DND-41 (cell line): ENCODE results near the gene NME9.

ENCODE experiments used
- ATAC-seq: fragments of 200-7000 bp; cut with Tn5 transposase; 3 replicates; pipeline ENCODE4 v1.9.1; 2021; ENCODE audit warnings: low read depth; ENCODE audit not compliant: insufficient read depth
- DNase-seq: peaks from one replicate; pipeline ENCODE4 v3.0.0-alpha.2; 2020
- H2AFZ ChIP-seq: 2 replicates; pipeline ENCODE4 v1.6.0; 2012; ENCODE audit warnings: low read depth, low read length
- H3K27ac ChIP-seq: 2 replicates; pipeline ENCODE4 v1.5.1; 2012; ENCODE audit warnings: low read length, inconsistent platforms
- H3K27me3 ChIP-seq: fragments of 200-600 bp; sonication (generic); 2 replicates; pipeline ENCODE4 v1.6.0; 2012; ENCODE audit warnings: low read length, mild to moderate bottlenecking, inconsistent platforms; ENCODE audit not compliant: insufficient read depth, poor library complexity
- H3K36me3 ChIP-seq: 2 replicates; pipeline ENCODE4 v1.5.1; 2012; ENCODE audit warnings: low read length, inconsistent platforms; ENCODE audit not compliant: insufficient read depth
- H3K4me1 ChIP-seq: 2 replicates; pipeline ENCODE4 v1.5.1; 2012; ENCODE audit warnings: mild to moderate bottlenecking, low read length; ENCODE audit not compliant: insufficient read depth
- H3K4me2 ChIP-seq: 2 replicates; pipeline ENCODE4 v1.6.0; 2012; ENCODE audit warnings: mild to moderate bottlenecking, moderate library complexity, low read length, inconsistent platforms; ENCODE audit not compliant: insufficient read depth
- H3K4me3 ChIP-seq, 2 experiments: fragments of 200-600 bp in 1 of 2; shearing (Covaris generic) in 1 of 2; 2 replicates each; pipeline ENCODE4 v1.5.1; 2012 to 2016; ENCODE audit warnings: inconsistent platforms in 2 of 2, low read length in 2 of 2, mild to moderate bottlenecking in 2 of 2, low read depth in 1 of 2, moderate library complexity in 1 of 2
- H3K79me2 ChIP-seq: 2 replicates; pipeline ENCODE4 v1.6.0; 2012; ENCODE audit warnings: low read length, inconsistent platforms; ENCODE audit not compliant: insufficient read depth
- H3K9ac ChIP-seq: 2 replicates; pipeline ENCODE4 v1.6.0; 2012; ENCODE audit warnings: low read depth, mild to moderate bottlenecking, inconsistent platforms, low read length, moderate library complexity
- H3K9me3 ChIP-seq: 2 replicates; pipeline ENCODE4 v1.5.1; 2012; ENCODE audit warnings: low read length, moderate library complexity, mild to moderate bottlenecking, inconsistent platforms; ENCODE audit not compliant: insufficient read depth, severe bottlenecking
- H4K20me1 ChIP-seq: 2 replicates; pipeline ENCODE4 v1.6.0; 2012; ENCODE audit warnings: low read length; ENCODE audit not compliant: insufficient read depth
- CTCF ChIP-seq: IDR thresholded peaks from 2 replicates; pipeline ENCODE4 v1.5.1; 2012; ENCODE audit warnings: borderline replicate concordance, low read length, moderate library complexity, mild to moderate bottlenecking; ENCODE audit not compliant: poor library complexity, severe bottlenecking; ENCODE audit errors: extremely low read depth
- EZH2 ChIP-seq: IDR thresholded peaks from 3 replicates; pipeline ENCODE4 v1.6.1; 2012; ENCODE audit warnings: borderline replicate concordance, low read depth, mild to moderate bottlenecking, moderate library complexity, low read length, inconsistent platforms; ENCODE audit not compliant: severe bottlenecking

Gene NME9

GRCh38 chr3:138297876-138298275, 31.8 kb downstream of the NME9 start:
- Histone ChIP-seq H2AFZ (no peak overlapping the region), H3K79me2 (no peaks in the 10 kb centered on the region), H3K9me3 (no peaks in the 10 kb centered on the region), H3K36me3 (peaks cover 50% of the 10 kb centered on the region), H3K4me3 (no peak overlapping the region), H3K4me1 (no peaks in the 10 kb centered on the region), H3K9ac (no peak overlapping the region), H3K27me3 (no peaks in the 10 kb centered on the region), H4K20me1 (no peaks in the 10 kb centered on the region; the same call in none of the 2 replicates), H3K27ac (no peak overlapping the region), H3K4me2 (no peak overlapping the region)
- no peak for TF ChIP-seq CTCF
- no peak for TF ChIP-seq EZH2
- ATAC-seq (no peak), DNase-seq (no peak)

- ATAC-seq: no peak
- H3K36me3 ChIP-seq: peaks cover 58% of the 10 kb centered on the region
Observed at GRCh38 chr3:138297059-138297607, 32.5 kb downstream of the NME9 start.

GRCh38 chr3:138296639-138297038, 33.0 kb downstream of the NME9 start:
- Histone ChIP-seq H3K4me1 (no peaks in the 10 kb centered on the region), H3K27ac (no peak overlapping the region), H2AFZ (no peak overlapping the region), H3K4me3 (no peak overlapping the region), H3K9ac (no peak overlapping the region), H4K20me1 (no peaks in the 10 kb centered on the region; the same call in none of the 2 replicates), H3K27me3 (no peaks in the 10 kb centered on the region), H3K4me2 (no peak overlapping the region), H3K36me3 (peaks cover 59% of the 10 kb centered on the region), H3K9me3 (no peaks in the 10 kb centered on the region), H3K79me2 (no peaks in the 10 kb centered on the region)
- DNase-seq (no peak), ATAC-seq (no peak)
- TF ChIP-seq CTCF: no peak
- no peak for TF ChIP-seq EZH2

More at GRCh38 chr3:138297059-138297607, 32.5 kb downstream of the NME9 start:
- Histone ChIP-seq H4K20me1 (no peaks in the 10 kb centered on the region; the same call in none of the 2 replicates), H3K4me1 (no peaks in the 10 kb centered on the region), H3K9ac (no peak overlapping the region), H3K4me3 (no peak overlapping the region), H3K9me3 (no peaks in the 10 kb centered on the region), H3K27ac (no peak overlapping the region), H3K27me3 (no peaks in the 10 kb centered on the region), H3K4me2 (no peak overlapping the region), H2AFZ (no peak overlapping the region), H3K79me2 (no peaks in the 10 kb centered on the region)
- DNase-seq: no peak
- TF ChIP-seq EZH2: no peak

GRCh38 chr3:138289701-138290100, 40.0 kb downstream of the NME9 start:
- no peak for ATAC-seq
- no peak for DNase-seq
- TF ChIP-seq EZH2: no peak

More at GRCh38 chr3:138289701-138290100, 40.0 kb downstream of the NME9 start:
- Histone ChIP-seq H3K4me3 (no peak overlapping the region), H3K4me2 (no peak overlapping the region), H3K9me3 (no peaks in the 10 kb centered on the region), H3K9ac (no peak overlapping the region), H3K27ac (no peak overlapping the region), H3K36me3 (peaks cover 88% of the 10 kb centered on the region), H2AFZ (no peak overlapping the region), H4K20me1 (0 out of 2 replicates have a peak, but pooled peaks cover 3% of the 10 kb centered on the region), H3K79me2 (no peaks in the 10 kb centered on the region), H3K4me1 (no peaks in the 10 kb centered on the region), H3K27me3 (no peaks in the 10 kb centered on the region)
